Large intestine (tissue), 3 donors: ENCODE data around the gene RYR1. TPM values are rescaled to one million over a fixed set of nuclear protein-coding genes. Genes with fewer than 3 reads are reported as not detected.
A peak's percentile ranks its signal among the peaks of the same experiment; 100 is the strongest.

Source experiments
- DNase-seq, 2 donors: peaks; one replicate each; pipeline versions ENCODE4 v3.0.0 to v3.0.0-alpha.2; 2013
- H3K27ac ChIP-seq: one replicate; pipeline ENCODE4 v1.5.1; 2013; ENCODE audit warnings: low read length
- H3K27me3 ChIP-seq: 2 replicates; pipeline ENCODE4 v1.6.1; 2013; ENCODE audit warnings: low read length; ENCODE audit not compliant: control insufficient read depth, insufficient read depth
- H3K36me3 ChIP-seq: 2 replicates; pipeline ENCODE4 v1.6.1; 2013; ENCODE audit warnings: low read length; ENCODE audit not compliant: control insufficient read depth, insufficient read depth
- H3K4me1 ChIP-seq: one replicate; pipeline ENCODE4 v1.6.1; 2013; ENCODE audit warnings: low read length; ENCODE audit not compliant: control insufficient read depth, insufficient read depth
- H3K4me3 ChIP-seq: one replicate; pipeline ENCODE4 v1.5.1; 2013; ENCODE audit warnings: low read length
- H3K9me3 ChIP-seq: one replicate; pipeline ENCODE4 v1.6.1; 2013; ENCODE audit warnings: mild to moderate bottlenecking, low read depth, low read length, moderate library complexity; ENCODE audit not compliant: control insufficient read depth
- WGBS: methylation state at CpG from one replicate; pipeline ENCODE4 v1.1.5; 2013; ENCODE audit warnings: low lambda C conversion rate; ENCODE audit not compliant: insufficient coverage; 5-methylcytosine and 5-hydroxymethylcytosine counted together
- polyA plus RNA-seq: library from polyadenylated mRNA; unstranded; fragments of 120-200 nt; gene quantifications from one replicate; pipeline ENCODE4 v1.2.1, GENCODE V29; 2013

RYR1 gene
- polyA plus RNA-seq, 1 donor = 2.9 TPM

- peak within 1 kb of the TSS; percentile 53 for H3K4me3 ChIP-seq
- peak within 1 kb of the TSS; percentile 85 for H3K27ac ChIP-seq
- peaks cover 65% of the 10 kb centered on the region for H3K27me3 ChIP-seq
- peaks cover 9% of the 10 kb centered on the region for H3K36me3 ChIP-seq
- no peak for DNase-seq
- peaks cover 18% of the 10 kb centered on the region for H3K9me3 ChIP-seq
- H3K4me1 ChIP-seq = peaks cover 46% of the 10 kb centered on the region
- WGBS = no CpG with 5 or more reads among the region's 46 CpGs
These were observed 45.0 kb upstream of the RYR1 start, which contains the start of gene SPRED3 for GRCh38 chr19:38388349-38389100. Gene SPRED3 (plus strand): TSS chr19:38388697. CDS start chr19:38390303, 1,606 bp downstream.

- peaks cover 1% of the 10 kb centered on the region for H3K36me3 ChIP-seq
- H3K4me3 ChIP-seq = peak overlapping the region; percentile 42
- H3K9me3 ChIP-seq = peaks cover 18% of the 10 kb centered on the region
- H3K27ac ChIP-seq = peak overlapping the region; percentile 16
- H3K4me1 ChIP-seq = peaks cover 46% of the 10 kb centered on the region
- no peak for DNase-seq
- no CpG with 5 or more reads among the region's 28 CpGs for whole genome bisulfite sequencing
- H3K27me3 ChIP-seq = peaks cover 69% of the 10 kb centered on the region
These were observed 44.2 kb upstream of the RYR1 start for GRCh38 chr19:38389101-38389925.

GRCh38 chr19:38389957-38390924, 43.2 kb upstream of the RYR1 start:
- Histone ChIP-seq H3K27me3 (peaks cover 72% of the 10 kb centered on the region), H3K36me3 (no peaks in the 10 kb centered on the region), H3K4me3 (no peak overlapping the region), H3K4me1 (peaks cover 52% of the 10 kb centered on the region), H3K27ac (no peak overlapping the region), H3K9me3 (peaks cover 18% of the 10 kb centered on the region)
- WGBS = no CpG with 5 or more reads among the region's 22 CpGs
- DNase-seq = no peak

- Histone ChIP-seq H3K36me3 (no peaks in the 10 kb centered on the region), H3K27me3 (peaks cover 64% of the 10 kb centered on the region), H3K9me3 (peaks cover 7% of the 10 kb centered on the region), H3K4me3 (no peak overlapping the region), H3K27ac (no peak overlapping the region), H3K4me1 (peaks cover 40% of the 10 kb centered on the region)
- WGBS = no CpG with 5 or more reads among the region's 8 CpGs
- no peak for DNase-seq
These were observed 41.5 kb upstream of the RYR1 start for GRCh38 chr19:38391911-38392464.

GRCh38 chr19:38392707-38393308, 40.7 kb upstream of the RYR1 start:
- DNase-seq = peak; percentile 87 to 91
- no CpG with 5 or more reads among the region's 6 CpGs for WGBS
- Histone ChIP-seq H3K9me3 (peaks cover 3% of the 10 kb centered on the region), H3K4me1 (peaks cover 32% of the 10 kb centered on the region), H3K36me3 (no peaks in the 10 kb centered on the region), H3K4me3 (no peak overlapping the region), H3K27me3 (peaks cover 64% of the 10 kb centered on the region), H3K27ac (peak overlapping the region; percentile 46)

GRCh38 chr19:38394488-38394887, 39.0 kb upstream of the RYR1 start:
- peaks cover 60% of the 10 kb centered on the region for H3K27me3 ChIP-seq
- peak overlapping the region; percentile 41 for H3K27ac ChIP-seq
- H3K4me3 ChIP-seq = peak overlapping the region; percentile 25
- no peaks in the 10 kb centered on the region for H3K36me3 ChIP-seq
- WGBS = no CpG with 5 or more reads among the region's 30 CpGs
- peaks cover 21% of the 10 kb centered on the region for H3K4me1 ChIP-seq
- peak; percentile 83 to 91 for DNase-seq
- peaks cover 3% of the 10 kb centered on the region for H3K9me3 ChIP-seq

GRCh38 chr19:38395381-38396114, 37.9 kb upstream of the RYR1 start:
- no CpG with 5 or more reads among the region's 86 CpGs for WGBS
- Histone ChIP-seq H3K27ac (peak overlapping the region; percentile 41), H3K27me3 (peaks cover 54% of the 10 kb centered on the region), H3K4me3 (peak overlapping the region; percentile 25), H3K4me1 (peaks cover 21% of the 10 kb centered on the region), H3K9me3 (no peaks in the 10 kb centered on the region), H3K36me3 (no peaks in the 10 kb centered on the region)
- peak in 1 of 2 donors; percentile 67 for DNase-seq

GRCh38 chr19:38399081-38399480, 34.4 kb upstream of the RYR1 start:
- Histone ChIP-seq H3K27ac (no peak overlapping the region), H3K4me3 (no peak overlapping the region), H3K36me3 (no peaks in the 10 kb centered on the region), H3K9me3 (no peaks in the 10 kb centered on the region), H3K27me3 (peaks cover 43% of the 10 kb centered on the region), H3K4me1 (peaks cover 9% of the 10 kb centered on the region)
- WGBS = no CpG with 5 or more reads among the region's 9 CpGs
- DNase-seq = no peak

GRCh38 chr19:38399537-38399936, 34.0 kb upstream of the RYR1 start:
- no peaks in the 10 kb centered on the region for H3K36me3 ChIP-seq
- H3K4me3 ChIP-seq = no peak overlapping the region
- no peaks in the 10 kb centered on the region for H3K9me3 ChIP-seq
- peaks cover 12% of the 10 kb centered on the region for H3K4me1 ChIP-seq
- WGBS = no CpG with 5 or more reads among the region's 1 CpG
- DNase-seq = no peak
- peaks cover 38% of the 10 kb centered on the region for H3K27me3 ChIP-seq
- H3K27ac ChIP-seq = no peak overlapping the region
